HG03354 (cell line): ENCODE results near the gene CPED1.
A peak's percentile ranks its signal among the peaks of the same experiment; 100 is the strongest.

Experiments used
- ATAC-seq: cut with Tn5 transposase; IDR thresholded peaks from one replicate; pipeline ENCODE4 v1.9.1; 2021; ENCODE audit warnings: mild to moderate bottlenecking; ENCODE audit not compliant: unreplicated experiment, poor library complexity, severe bottlenecking

CPED1 gene

GRCh38 chr7:121323515-121324302, 335.2 kb downstream of the CPED1 start:
- ATAC-seq, result no peak

GRCh38 chr7:121327671-121328070, 339.2 kb downstream of the CPED1 start:
- no peak for ATAC-seq

- ATAC-seq, result peak; percentile 3
Measured at GRCh38 chr7:121328508-121329190, 340.1 kb downstream of the CPED1 start, which contains the start of gene WNT16. WNT16 (plus strand) TSS chr7:121329000; CDS start chr7:121329293, 293 bp downstream.

DNA sequence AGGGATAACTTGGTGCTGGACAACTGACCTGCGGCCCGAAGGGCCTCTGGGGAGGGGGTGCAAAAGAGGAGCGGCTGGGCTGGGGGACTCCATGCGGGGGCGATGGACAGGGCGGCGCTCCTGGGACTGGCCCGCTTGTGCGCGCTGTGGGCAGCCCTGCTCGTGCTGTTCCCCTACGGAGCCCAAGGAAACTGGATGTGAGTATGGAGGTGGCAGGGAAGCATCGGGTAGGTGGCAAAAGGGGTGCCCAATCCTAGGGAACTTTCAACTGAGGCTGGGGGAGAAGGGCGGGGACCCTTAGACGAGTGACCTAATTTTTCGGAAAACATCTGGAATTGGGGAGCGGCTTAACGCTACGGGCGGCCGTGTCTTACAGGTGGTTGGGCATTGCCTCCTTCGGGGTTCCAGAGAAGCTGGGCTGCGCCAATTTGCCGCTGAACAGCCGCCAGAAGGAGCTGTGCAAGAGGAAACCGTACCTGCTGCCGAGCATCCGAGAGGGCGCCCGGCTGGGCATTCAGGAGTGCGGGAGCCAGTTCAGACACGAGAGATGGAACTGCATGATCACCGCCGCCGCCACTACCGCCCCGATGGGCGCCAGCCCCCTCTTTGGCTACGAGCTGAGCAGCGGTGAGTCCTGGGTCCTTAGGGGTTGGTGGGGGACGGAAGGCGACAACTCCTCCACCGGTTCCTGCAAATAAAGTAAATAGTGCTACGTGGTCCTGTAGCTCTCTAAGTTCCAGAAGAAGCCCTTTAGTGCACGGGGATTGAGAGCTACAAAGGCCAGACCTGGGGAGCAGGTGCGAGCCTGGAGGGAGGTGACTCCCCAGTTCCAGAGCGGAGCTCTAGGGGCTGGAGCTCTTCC, 340.9 kb downstream of the CPED1 start:
- ATAC-seq, result peak; percentile 67

GRCh38 chr7:121330053-121330833, 341.7 kb downstream of the CPED1 start:
- ATAC-seq, result peak; percentile 48

GRCh38 chr7:121331048-121331447, 342.5 kb downstream of the CPED1 start:
- ATAC-seq, result no peak

DNA sequence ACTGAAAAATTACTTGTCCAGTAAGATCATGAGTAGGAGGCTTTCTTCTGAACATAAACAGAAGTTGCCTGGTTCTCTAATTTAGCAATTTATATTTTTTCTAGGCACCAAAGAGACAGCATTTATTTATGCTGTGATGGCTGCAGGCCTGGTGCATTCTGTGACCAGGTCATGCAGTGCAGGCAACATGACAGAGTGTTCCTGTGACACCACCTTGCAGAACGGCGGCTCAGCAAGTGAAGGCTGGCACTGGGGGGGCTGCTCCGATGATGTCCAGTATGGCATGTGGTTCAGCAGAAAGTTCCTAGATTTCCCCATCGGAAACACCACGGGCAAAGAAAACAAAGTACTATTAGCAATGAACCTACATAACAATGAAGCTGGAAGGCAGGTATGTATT, 343.1 kb downstream of the CPED1 start:
- ATAC-seq, result no peak

- no peak for ATAC-seq
Measured at GRCh38 chr7:121334376-121334775, 345.9 kb downstream of the CPED1 start.

GRCh38 chr7:121334875-121335648, 346.6 kb downstream of the CPED1 start:
- ATAC-seq, result no peak

DNA sequence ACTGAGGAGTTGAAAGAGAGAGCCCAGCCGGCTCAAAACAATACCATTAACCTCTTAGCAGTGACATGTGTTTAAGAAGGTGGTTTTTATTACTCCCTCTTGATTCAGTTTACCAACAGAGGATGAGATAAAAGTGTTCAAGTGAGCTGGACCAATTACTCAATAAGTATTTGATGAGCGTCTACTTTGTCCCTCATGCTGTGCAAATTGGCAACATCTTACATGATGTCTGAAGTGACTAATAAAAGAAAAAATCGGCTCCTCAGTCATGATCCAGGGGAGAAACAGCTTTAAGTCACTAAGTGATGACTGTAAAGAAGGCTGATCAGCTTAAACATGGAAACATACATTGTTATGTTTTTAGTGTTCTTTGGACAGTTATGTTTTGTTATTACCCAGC, 348.1 kb downstream of the CPED1 start:
- ATAC-seq, result no peak

DNA sequence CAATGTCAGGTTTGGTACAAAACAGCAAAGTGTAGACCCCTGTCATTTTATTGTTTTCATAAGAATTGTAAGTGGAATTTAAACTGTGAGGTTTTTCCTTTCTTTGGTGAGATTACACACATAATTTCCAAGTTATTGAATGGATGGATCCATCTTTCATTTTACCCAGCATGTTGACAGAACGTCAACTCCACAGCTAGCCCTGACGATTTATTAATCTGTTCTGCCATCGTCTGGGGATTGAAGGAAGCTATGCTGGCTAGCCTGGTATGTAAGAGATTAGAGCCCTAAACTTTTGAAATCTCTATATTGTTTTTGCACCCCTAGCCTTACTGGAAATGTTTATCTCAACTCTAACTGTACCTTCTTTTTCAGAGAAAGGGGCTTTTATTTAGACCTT, 348.9 kb downstream of the CPED1 start:
- ATAC-seq, result peak; percentile 67

DNA sequence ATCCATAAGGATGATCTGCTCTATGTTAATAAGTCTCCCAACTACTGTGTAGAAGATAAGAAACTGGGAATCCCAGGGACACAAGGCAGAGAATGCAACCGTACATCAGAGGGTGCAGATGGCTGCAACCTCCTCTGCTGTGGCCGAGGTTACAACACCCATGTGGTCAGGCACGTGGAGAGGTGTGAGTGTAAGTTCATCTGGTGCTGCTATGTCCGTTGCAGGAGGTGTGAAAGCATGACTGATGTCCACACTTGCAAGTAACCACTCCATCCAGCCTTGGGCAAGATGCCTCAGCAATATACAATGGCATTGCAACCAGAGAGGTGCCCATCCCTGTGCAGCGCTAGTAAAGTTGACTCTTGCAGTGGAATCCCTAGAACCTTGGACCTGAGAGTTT, 350.6 kb downstream of the CPED1 start:
- no peak for ATAC-seq

- ATAC-seq, result no peak
Measured at GRCh38 chr7:121341933-121342332, 353.4 kb downstream of the CPED1 start.

GRCh38 chr7:121342631-121343030, 354.1 kb downstream of the CPED1 start:
- ATAC-seq, result no peak

DNA sequence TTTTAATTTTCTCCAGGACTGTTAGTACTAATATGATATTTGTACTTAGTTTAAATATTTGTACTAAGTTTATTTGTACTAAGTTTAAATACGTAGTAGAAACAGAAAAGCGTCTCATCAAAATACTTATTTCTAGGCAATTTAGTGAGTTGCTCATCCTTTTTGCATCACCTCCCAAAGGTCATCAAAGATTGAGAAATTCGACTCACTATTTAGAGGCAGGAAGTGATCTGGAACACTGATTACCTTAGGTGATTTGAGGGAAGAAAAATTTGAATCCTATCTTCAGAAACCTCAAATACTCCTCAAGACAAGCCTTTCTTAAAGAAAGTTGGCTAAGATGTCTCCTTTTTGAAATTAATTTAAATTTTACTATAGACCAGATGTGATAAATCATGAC, 354.8 kb downstream of the CPED1 start:
- ATAC-seq, result no peak

DNA sequence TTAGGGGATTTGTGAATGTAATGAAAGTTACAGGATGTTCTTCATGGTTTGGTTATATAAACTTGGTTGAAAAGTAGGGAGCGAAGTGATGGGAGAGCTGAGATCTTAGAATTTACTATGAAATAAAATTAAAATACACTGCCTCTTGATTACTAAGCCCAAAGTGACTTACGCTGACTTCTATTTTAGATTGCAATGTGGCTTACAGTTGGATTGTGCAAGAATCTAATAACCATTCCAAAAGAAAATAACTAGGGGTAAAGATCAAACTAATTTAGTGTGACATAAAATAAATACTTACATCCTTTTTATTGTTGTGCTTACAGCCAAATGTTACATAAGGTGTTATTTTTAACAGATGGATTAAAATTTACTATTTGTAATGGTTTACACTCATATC, 355.6 kb downstream of the CPED1 start:
- ATAC-seq, result no peak

- ATAC-seq, result no peak
Measured at GRCh38 chr7:121344497-121344896, 356.0 kb downstream of the CPED1 start.
